Daoy (cell line): Measurements from ENCODE around the gene KIF1A. TPM values are rescaled to one million over a fixed set of nuclear protein-coding genes. Genes with fewer than 3 reads are reported as not detected.
"Not testable (repeated sequence)": the region's sequence is repeated elsewhere in the genome, so short reads cannot be mapped to it uniquely, and the experiment has no call there.

Experiments
- DNase-seq: peaks from one replicate; pipeline ENCODE4 v3.0.0-alpha.2; 2015; ENCODE audit warnings: low read depth
- total RNA-seq: library from RNA; depleted of rRNA; stranded (reverse); fragments of >200 nt; shearing (Covaris generic); gene quantifications from 2 replicates; pipeline ENCODE4 v1.2.3, GENCODE V29; 2014

KIF1A gene
- total RNA-seq, 1 experiment from 2014 or later, result 16.2 TPM

- DNase-seq, result no peak
Observed at GRCh38 chr2:240848900-240849680, 29.1 kb upstream of the KIF1A start.

GRCh38 chr2:240847817-240848216, 27.8 kb upstream of the KIF1A start:
- no peak for DNase-seq

- no peak for DNase-seq
Observed at GRCh38 chr2:240846873-240847595, 27.0 kb upstream of the KIF1A start.

- not testable (repeated sequence) for DNase-seq
Observed at GRCh38 chr2:240846309-240846708, 26.3 kb upstream of the KIF1A start.

- DNase-seq, result peak; percentile 64
Observed at GRCh38 chr2:240840435-240841060, 20.5 kb upstream of the KIF1A start.

GRCh38 chr2:240839152-240840143, 19.4 kb upstream of the KIF1A start:
- peak; percentile 90 for DNase-seq

- DNase-seq, result no peak
Observed at GRCh38 chr2:240837621-240838020, 17.6 kb upstream of the KIF1A start.

GRCh38 chr2:240836781-240837467, 16.9 kb upstream of the KIF1A start:
- peak; percentile 55 for DNase-seq

GRCh38 chr2:240835528-240835927, 15.5 kb upstream of the KIF1A start:
- no peak for DNase-seq

GRCh38 chr2:240834377-240834975, 14.5 kb upstream of the KIF1A start:
- DNase-seq, result no peak

- no peak for DNase-seq
Observed at GRCh38 chr2:240833724-240834285, 13.8 kb upstream of the KIF1A start.

GRCh38 chr2:240832921-240833494, 13.0 kb upstream of the KIF1A start:
- no peak for DNase-seq

GRCh38 chr2:240832205-240832727, 12.2 kb upstream of the KIF1A start:
- DNase-seq, result peak; percentile 96

- DNase-seq, result no peak
Observed at GRCh38 chr2:240831594-240832204, 11.7 kb upstream of the KIF1A start.

GRCh38 chr2:240825476-240825875, 5.5 kb upstream of the KIF1A start:
- no peak for DNase-seq

GRCh38 chr2:240823449-240824336, 3.7 kb upstream of the KIF1A start:
- DNase-seq, result no peak

- no peak for DNase-seq
Observed at GRCh38 chr2:240822280-240822847, 2.3 kb upstream of the KIF1A start.

GRCh38 chr2:240821429-240821778, 1.4 kb upstream of the KIF1A start:
- DNase-seq, result no peak
